ENCODE data around the gene CCDC24.

Gene CCDC24

GRCh38 chr1:44040846-44041245, 49.4 kb downstream of the CCDC24 start:
- no peak overlapping the region for H3K23ac ChIP-seq (ENCODE audit: low read length)
- H3K4me3 ChIP-seq (ENCODE audit: low read length), result no peak overlapping the region
- no peak overlapping the region for H3K4me2 ChIP-seq (ENCODE audit: low read length)
- H3K27me3 ChIP-seq (ENCODE audit: insufficient read depth, low read length, poor library complexity), result no peaks in the 10 kb centered on the region
- H3K4ac ChIP-seq (ENCODE audit: low read depth, low read length), result no peak overlapping the region
- H2AK5ac ChIP-seq (ENCODE audit: low read length), result no peak overlapping the region
- H3K27ac ChIP-seq (ENCODE audit: low read depth, low read length), result no peak overlapping the region
- no peak overlapping the region for H4K8ac ChIP-seq (ENCODE audit: low read depth, low read length)
- no peak overlapping the region for H3K18ac ChIP-seq (ENCODE audit: low read length)
- H3K36me3 ChIP-seq (ENCODE audit: control insufficient read depth, insufficient read depth, low read length), result no peaks in the 10 kb centered on the region
- no peaks in the 10 kb centered on the region for H3K79me2 ChIP-seq (ENCODE audit: control insufficient read depth, insufficient read depth, low read length)
- no peaks in the 10 kb centered on the region for H3K79me1 ChIP-seq (ENCODE audit: low read length)
- H3K56ac ChIP-seq (ENCODE audit: low read length), result no peak overlapping the region
- no peak overlapping the region for H4K5ac ChIP-seq (ENCODE audit: low read length)
- peaks cover 5% of the 10 kb centered on the region for H3K4me1 ChIP-seq (ENCODE audit: control insufficient read depth, low read depth, low read length)
- H2BK15ac ChIP-seq (replicated peaks; ENCODE audit: low read depth), result no peak overlapping the region
- no peak overlapping the region for H2BK120ac ChIP-seq (ENCODE audit: low read depth, low read length)
- no peak for DNase-seq
- no peak overlapping the region for H2BK5ac ChIP-seq (ENCODE audit: low read length)
- WGBS (ENCODE audit: extremely low coverage, insufficient coverage, low lambda C conversion rate), result no CpG with 5 or more reads among the region's 4 CpGs
- H3K9ac ChIP-seq (ENCODE audit: low read length), result no peak overlapping the region

- Histone ChIP-seq H3K79me1 (ENCODE audit: low read length) (no peaks in the 10 kb centered on the region), H3K4me3 (ENCODE audit: low read length) (no peak overlapping the region)
- DNase-seq, result no peak
Observed at GRCh38 chr1:44043176-44044070, 52.0 kb downstream of the CCDC24 start.

GRCh38 chr1:44044071-44044801, 52.8 kb downstream of the CCDC24 start:
- Histone ChIP-seq H3K27me3 (ENCODE audit: insufficient read depth, low read length, poor library complexity) (no peaks in the 10 kb centered on the region), H3K4me3 (ENCODE audit: low read length) (no peak overlapping the region), H3K79me2 (ENCODE audit: control insufficient read depth, insufficient read depth, low read length) (no peaks in the 10 kb centered on the region), H3K18ac (ENCODE audit: low read length) (no peak overlapping the region), H3K79me1 (ENCODE audit: low read length) (no peaks in the 10 kb centered on the region), H4K5ac (ENCODE audit: low read length) (no peak overlapping the region), H2AK5ac (ENCODE audit: low read length) (no peak overlapping the region), H3K4me1 (ENCODE audit: control insufficient read depth, low read depth, low read length) (no peaks in the 10 kb centered on the region), H2BK120ac (ENCODE audit: low read depth, low read length) (no peak overlapping the region), H3K9ac (ENCODE audit: low read length) (no peak overlapping the region), H2BK5ac (ENCODE audit: low read length) (no peak overlapping the region), H3K4me2 (ENCODE audit: low read length) (no peak overlapping the region), H3K56ac (ENCODE audit: low read length) (no peak overlapping the region), H3K4ac (ENCODE audit: low read depth, low read length) (no peak overlapping the region), H4K8ac (ENCODE audit: low read depth, low read length) (no peak overlapping the region), H2BK15ac (replicated peaks; ENCODE audit: low read depth) (no peak overlapping the region), H3K23ac (ENCODE audit: low read length) (no peak overlapping the region), H3K27ac (ENCODE audit: low read depth, low read length) (no peak overlapping the region), H3K36me3 (ENCODE audit: control insufficient read depth, insufficient read depth, low read length) (no peaks in the 10 kb centered on the region)
- WGBS (ENCODE audit: extremely low coverage, insufficient coverage, low lambda C conversion rate), result no CpG with 5 or more reads among the region's 7 CpGs
- DNase-seq, result no peak

More at GRCh38 chr1:44043176-44044070, 52.0 kb downstream of the CCDC24 start:
- Histone ChIP-seq H2AK5ac (ENCODE audit: low read length) (peak overlapping the region; percentile 24), H2BK15ac (replicated peaks; ENCODE audit: low read depth) (no peak overlapping the region), H2BK120ac (ENCODE audit: low read depth, low read length) (no peak overlapping the region), H3K23ac (ENCODE audit: low read length) (no peak overlapping the region), H3K56ac (ENCODE audit: low read length) (peak overlapping the region; percentile 49), H3K27ac (ENCODE audit: low read depth, low read length) (no peak overlapping the region), H2BK5ac (ENCODE audit: low read length) (no peak overlapping the region), H3K4ac (ENCODE audit: low read depth, low read length) (no peak overlapping the region), H3K4me1 (ENCODE audit: control insufficient read depth, low read depth, low read length) (no peaks in the 10 kb centered on the region), H3K36me3 (ENCODE audit: control insufficient read depth, insufficient read depth, low read length) (no peaks in the 10 kb centered on the region), H3K18ac (ENCODE audit: low read length) (no peak overlapping the region), H4K5ac (ENCODE audit: low read length) (no peak overlapping the region), H3K27me3 (ENCODE audit: insufficient read depth, low read length, poor library complexity) (no peaks in the 10 kb centered on the region), H4K8ac (ENCODE audit: low read depth, low read length) (no peak overlapping the region), H3K79me2 (ENCODE audit: control insufficient read depth, insufficient read depth, low read length) (no peaks in the 10 kb centered on the region), H3K9ac (ENCODE audit: low read length) (no peak overlapping the region), H3K4me2 (ENCODE audit: low read length) (no peak overlapping the region)
- WGBS (ENCODE audit: extremely low coverage, insufficient coverage, low lambda C conversion rate), result no CpG with 5 or more reads among the region's 16 CpGs

- no peaks in the 10 kb centered on the region for H3K4me1 ChIP-seq (ENCODE audit: control insufficient read depth, low read depth, low read length)
- no peak overlapping the region for H4K5ac ChIP-seq (ENCODE audit: low read length)
- no peak overlapping the region for H3K4ac ChIP-seq (ENCODE audit: low read depth, low read length)
- H2AK5ac ChIP-seq (ENCODE audit: low read length), result no peak overlapping the region
- no peaks in the 10 kb centered on the region for H3K79me2 ChIP-seq (ENCODE audit: control insufficient read depth, insufficient read depth, low read length)
- no CpG with 5 or more reads among the region's 9 CpGs for WGBS (ENCODE audit: extremely low coverage, insufficient coverage, low lambda C conversion rate)
- no peak overlapping the region for H2BK120ac ChIP-seq (ENCODE audit: low read depth, low read length)
- no peak overlapping the region for H2BK15ac ChIP-seq (replicated peaks; ENCODE audit: low read depth)
- no peak overlapping the region for H4K8ac ChIP-seq (ENCODE audit: low read depth, low read length)
- H3K23ac ChIP-seq (ENCODE audit: low read length), result no peak overlapping the region
- no peak overlapping the region for H3K56ac ChIP-seq (ENCODE audit: low read length)
- no peak overlapping the region for H2BK5ac ChIP-seq (ENCODE audit: low read length)
- H3K27me3 ChIP-seq (ENCODE audit: insufficient read depth, low read length, poor library complexity), result no peaks in the 10 kb centered on the region
- H3K9ac ChIP-seq (ENCODE audit: low read length), result no peak overlapping the region
- H3K27ac ChIP-seq (ENCODE audit: low read depth, low read length), result no peak overlapping the region
- H3K79me1 ChIP-seq (ENCODE audit: low read length), result no peaks in the 10 kb centered on the region
- no peak for DNase-seq
- H3K4me2 ChIP-seq (ENCODE audit: low read length), result no peak overlapping the region
- H3K18ac ChIP-seq (ENCODE audit: low read length), result no peak overlapping the region
- no peaks in the 10 kb centered on the region for H3K36me3 ChIP-seq (ENCODE audit: control insufficient read depth, insufficient read depth, low read length)
- H3K4me3 ChIP-seq (ENCODE audit: low read length), result no peak overlapping the region
Observed at GRCh38 chr1:44045064-44045463, 53.7 kb downstream of the CCDC24 start.

All from mesendoderm (in vitro differentiated cells).